ENCODE results near the gene PLEKHN1.
"Not testable (repeated sequence)": the region's sequence is repeated elsewhere in the genome, so short reads cannot be mapped to it uniquely, and the experiment has no call there.

The PLEKHN1 gene

DNA sequence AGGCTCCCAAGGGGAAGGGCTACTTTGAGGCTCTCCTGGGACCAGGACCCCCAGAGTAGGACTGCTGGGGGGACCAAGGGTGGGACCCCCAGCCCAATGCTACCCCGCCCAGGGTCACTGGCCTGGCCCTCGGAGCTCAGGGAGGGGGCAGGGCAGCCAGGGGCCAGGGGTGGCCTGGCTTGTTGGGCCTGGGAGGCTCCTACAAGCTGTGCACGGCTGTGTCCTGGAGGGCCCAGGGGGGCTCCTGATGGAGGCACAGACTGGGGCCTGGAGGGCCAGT lies 31.4 kb downstream of the PLEKHN1 start:
- no peak for DNase-seq

GRCh38 chr1:997993-998744 lies 31.9 kb downstream of the PLEKHN1 start:
- no peak for DNase-seq

GRCh38 chr1:998745-998994 lies 32.4 kb downstream of the PLEKHN1 start:
- DNase-seq, result no peak

GRCh38 chr1:998995-999724 lies 32.9 kb downstream of the PLEKHN1 start:
- no peak for DNase-seq

- DNase-seq, result peak; percentile 58
Measured at GRCh38 chr1:999725-1000356, 33.6 kb downstream of the PLEKHN1 start, which contains the start of gene HES4. TSS of gene HES4 (minus strand) at chr1:1000097. CDS start at chr1:999973, 124 bp downstream.

DNA sequence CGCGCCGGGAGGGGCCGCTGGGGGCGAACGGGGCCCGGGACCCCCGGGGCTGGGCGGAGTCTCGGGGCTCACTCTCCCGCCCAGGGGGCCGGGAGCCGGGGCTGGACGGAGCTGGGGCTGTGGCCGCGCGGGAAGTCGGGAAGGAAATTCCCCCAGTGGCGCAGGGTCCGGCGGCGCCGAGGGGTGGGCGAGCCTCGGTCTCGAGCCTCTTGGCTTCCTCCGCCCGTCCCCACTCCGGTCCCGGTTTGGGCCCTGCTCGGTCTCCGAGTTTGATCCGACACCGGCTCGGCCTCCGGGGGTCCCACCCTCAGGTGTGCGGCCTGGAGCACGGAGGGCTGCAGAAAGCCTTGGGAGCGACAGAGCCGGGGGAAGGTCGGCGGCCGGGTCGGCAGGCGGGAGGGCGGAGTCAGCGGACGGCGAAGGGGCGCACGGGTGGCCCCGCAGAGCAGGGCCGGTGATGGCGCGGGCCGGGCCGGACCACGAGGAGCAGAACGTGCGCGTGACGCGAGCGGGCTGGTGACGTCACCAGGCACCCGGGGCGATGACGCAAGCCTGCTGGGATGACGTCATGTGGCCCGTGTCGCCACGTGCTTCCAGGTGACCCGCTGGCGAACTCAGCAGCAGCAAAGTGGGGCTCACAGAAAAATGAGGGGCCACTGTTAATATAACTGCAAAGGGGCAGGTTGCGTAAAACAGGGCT lies 34.2 kb downstream of the PLEKHN1 start:
- DNase-seq, result peak; percentile 43

- DNase-seq, result no peak
Measured at GRCh38 chr1:1001057-1001783, 34.9 kb downstream of the PLEKHN1 start.

DNA sequence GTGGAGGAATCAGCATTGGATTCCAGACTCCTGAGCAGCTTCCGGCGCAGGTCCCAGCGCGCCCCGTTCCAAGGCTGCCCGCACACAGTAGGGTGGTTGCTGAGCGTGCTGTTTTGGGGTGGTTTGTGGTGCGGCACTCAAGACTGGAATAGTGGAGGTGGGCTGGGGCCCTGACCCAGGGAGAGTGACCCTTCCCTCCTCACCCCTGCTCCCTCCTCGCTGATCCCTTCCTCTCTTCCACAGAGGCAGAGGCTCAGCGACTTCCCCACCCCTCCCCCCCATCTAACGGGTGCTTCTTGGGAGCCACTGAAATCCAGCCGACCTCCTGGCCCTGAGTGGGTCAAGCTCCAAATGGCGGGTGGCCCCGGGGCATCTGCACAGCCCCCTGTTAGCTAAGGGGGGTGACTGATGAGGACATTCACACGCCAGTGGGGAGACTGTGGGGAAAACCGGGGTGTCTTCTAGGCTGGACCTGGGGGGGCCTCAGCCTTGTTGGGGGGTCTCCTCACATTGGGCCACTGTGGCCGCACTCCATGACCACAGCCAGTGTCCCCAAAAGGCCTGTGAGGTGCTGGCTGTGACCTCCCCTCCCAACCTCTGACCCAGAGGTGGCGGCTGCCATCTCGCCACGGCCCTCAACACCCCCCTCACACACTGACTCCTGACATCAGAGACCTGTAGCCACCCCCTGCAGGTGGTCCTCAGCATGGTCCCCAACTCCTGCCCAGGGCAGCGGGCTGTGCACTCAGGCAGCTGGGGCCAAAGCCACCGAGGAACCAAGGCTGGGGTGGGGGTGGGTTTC lies 37.5 kb downstream of the PLEKHN1 start:
- no peak for DNase-seq

GRCh38 chr1:1004420-1004779 lies 38.1 kb downstream of the PLEKHN1 start:
- DNase-seq, result no peak

DNA sequence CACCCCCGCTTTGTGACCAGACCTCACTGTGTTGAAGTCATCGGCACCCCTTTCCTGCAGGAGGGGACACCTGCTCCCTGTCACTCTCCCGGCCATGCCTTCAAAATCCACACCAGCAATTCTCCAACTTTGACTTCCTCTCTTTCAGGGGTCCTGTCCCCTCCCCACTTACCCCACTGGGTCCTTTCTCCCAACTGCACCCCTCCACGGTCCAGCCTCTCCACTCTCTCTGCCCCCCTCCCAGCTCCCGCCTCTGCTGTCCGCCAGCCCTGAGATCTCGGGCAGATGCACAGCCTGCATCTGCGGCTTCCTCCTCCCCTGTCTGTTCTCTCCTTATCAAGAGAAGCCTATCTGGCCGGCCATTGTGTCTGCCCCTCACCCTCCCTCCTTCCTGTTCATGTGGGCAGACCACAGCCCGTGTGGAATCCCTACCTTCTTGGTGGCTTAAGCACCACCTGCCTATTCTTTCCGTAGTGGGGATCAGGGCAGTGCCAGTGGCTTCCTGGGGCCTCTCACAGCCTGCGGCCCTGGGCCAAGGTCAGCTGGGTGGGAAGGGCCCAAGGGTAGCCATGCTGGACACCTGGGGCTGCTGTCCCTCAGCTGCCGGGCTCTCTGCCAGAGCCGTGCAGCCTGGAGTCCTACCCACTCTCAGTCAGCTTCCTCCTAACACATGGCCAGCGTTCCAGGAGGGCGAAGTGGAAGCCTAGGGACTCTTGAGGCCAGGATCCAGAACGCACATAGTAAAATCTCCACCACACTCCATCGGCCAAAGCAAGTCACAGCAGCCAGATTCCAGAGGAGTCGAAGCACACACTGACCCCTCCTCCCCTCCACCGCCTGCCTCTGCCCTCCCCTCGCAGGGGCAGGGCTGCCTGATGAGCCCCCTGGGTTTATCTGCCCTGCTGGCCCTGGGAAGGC lies 38.8 kb downstream of the PLEKHN1 start:
- peak; percentile 33 for DNase-seq

- no peak for DNase-seq
Measured at GRCh38 chr1:1005774-1006304, 39.6 kb downstream of the PLEKHN1 start.

GRCh38 chr1:1006305-1007159 lies 40.2 kb downstream of the PLEKHN1 start:
- DNase-seq, result no peak

DNA sequence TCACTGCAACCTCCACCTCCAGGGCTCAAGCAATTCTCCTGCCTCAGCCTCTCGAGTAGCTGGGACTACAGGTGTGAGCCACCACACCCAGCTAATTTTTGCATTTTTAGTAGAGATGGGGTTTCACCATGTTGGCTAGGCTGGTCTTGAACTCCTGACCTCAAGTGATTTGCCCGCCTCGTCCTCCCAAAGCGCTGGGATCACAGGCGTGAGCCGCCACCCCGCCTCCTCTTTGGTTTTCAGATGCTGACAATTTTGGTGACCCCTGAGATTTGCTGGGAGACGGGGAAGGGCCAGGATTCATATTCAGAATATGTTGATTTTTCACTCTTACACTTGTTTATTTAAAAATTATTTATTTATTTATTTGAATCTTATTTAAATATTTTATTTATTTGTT lies 43.8 kb downstream of the PLEKHN1 start:
- not testable (repeated sequence) for DNase-seq

GRCh38 chr1:1011396-1011949 lies 45.2 kb downstream of the PLEKHN1 start:
- no peak for DNase-seq

- DNase-seq, result not testable (repeated sequence)
Measured at GRCh38 chr1:1012736-1013104, 46.4 kb downstream of the PLEKHN1 start.

GRCh38 chr1:1013105-1013921 lies 47.0 kb downstream of the PLEKHN1 start, which contains the start of gene ISG15:
TSS of gene ISG15 (plus strand) at chr1:1013497. CDS start at chr1:1013574, 77 bp downstream.
- peak; percentile 74 for DNase-seq

- no peak for DNase-seq
Measured at GRCh38 chr1:1013922-1014648, 47.8 kb downstream of the PLEKHN1 start.

All from COR-L47 (cell line).